ENCODE measurements around the gene CNTRL. TPM values are rescaled to one million over a fixed set of nuclear protein-coding genes. Genes with fewer than 3 reads are reported as not detected.
"Not testable (repeated sequence)": the region's sequence is repeated elsewhere in the genome, so short reads cannot be mapped to it uniquely, and the experiment has no call there.

CNTRL gene, protein sequence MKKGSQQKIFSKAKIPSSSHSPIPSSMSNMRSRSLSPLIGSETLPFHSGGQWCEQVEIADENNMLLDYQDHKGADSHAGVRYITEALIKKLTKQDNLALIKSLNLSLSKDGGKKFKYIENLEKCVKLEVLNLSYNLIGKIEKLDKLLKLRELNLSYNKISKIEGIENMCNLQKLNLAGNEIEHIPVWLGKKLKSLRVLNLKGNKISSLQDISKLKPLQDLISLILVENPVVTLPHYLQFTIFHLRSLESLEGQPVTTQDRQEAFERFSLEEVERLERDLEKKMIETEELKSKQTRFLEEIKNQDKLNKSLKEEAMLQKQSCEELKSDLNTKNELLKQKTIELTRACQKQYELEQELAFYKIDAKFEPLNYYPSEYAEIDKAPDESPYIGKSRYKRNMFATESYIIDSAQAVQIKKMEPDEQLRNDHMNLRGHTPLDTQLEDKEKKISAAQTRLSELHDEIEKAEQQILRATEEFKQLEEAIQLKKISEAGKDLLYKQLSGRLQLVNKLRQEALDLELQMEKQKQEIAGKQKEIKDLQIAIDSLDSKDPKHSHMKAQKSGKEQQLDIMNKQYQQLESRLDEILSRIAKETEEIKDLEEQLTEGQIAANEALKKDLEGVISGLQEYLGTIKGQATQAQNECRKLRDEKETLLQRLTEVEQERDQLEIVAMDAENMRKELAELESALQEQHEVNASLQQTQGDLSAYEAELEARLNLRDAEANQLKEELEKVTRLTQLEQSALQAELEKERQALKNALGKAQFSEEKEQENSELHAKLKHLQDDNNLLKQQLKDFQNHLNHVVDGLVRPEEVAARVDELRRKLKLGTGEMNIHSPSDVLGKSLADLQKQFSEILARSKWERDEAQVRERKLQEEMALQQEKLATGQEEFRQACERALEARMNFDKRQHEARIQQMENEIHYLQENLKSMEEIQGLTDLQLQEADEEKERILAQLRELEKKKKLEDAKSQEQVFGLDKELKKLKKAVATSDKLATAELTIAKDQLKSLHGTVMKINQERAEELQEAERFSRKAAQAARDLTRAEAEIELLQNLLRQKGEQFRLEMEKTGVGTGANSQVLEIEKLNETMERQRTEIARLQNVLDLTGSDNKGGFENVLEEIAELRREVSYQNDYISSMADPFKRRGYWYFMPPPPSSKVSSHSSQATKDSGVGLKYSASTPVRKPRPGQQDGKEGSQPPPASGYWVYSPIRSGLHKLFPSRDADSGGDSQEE (N-terminal part only)
- 11.2 and 11.5 TPM in 2 replicates for total RNA-seq (2022)
- Bru-seq, nascent RNA = percentile 63 among the genes with signal in this experiment
- percentile 54 among the genes with signal in this experiment for BruChase-seq, experiment 1, labeled RNA remaining after a 6-hour chase
- percentile 55 among the genes with signal in this experiment for BruChase-seq, experiment 2, labeled RNA remaining after a 2-hour chase
- long read RNA-seq, partial matches to known transcripts = 1 of 2 reads
- long read RNA-seq, other reads (novel, unspliced or antisense) = 1 of 2 reads

DNA sequence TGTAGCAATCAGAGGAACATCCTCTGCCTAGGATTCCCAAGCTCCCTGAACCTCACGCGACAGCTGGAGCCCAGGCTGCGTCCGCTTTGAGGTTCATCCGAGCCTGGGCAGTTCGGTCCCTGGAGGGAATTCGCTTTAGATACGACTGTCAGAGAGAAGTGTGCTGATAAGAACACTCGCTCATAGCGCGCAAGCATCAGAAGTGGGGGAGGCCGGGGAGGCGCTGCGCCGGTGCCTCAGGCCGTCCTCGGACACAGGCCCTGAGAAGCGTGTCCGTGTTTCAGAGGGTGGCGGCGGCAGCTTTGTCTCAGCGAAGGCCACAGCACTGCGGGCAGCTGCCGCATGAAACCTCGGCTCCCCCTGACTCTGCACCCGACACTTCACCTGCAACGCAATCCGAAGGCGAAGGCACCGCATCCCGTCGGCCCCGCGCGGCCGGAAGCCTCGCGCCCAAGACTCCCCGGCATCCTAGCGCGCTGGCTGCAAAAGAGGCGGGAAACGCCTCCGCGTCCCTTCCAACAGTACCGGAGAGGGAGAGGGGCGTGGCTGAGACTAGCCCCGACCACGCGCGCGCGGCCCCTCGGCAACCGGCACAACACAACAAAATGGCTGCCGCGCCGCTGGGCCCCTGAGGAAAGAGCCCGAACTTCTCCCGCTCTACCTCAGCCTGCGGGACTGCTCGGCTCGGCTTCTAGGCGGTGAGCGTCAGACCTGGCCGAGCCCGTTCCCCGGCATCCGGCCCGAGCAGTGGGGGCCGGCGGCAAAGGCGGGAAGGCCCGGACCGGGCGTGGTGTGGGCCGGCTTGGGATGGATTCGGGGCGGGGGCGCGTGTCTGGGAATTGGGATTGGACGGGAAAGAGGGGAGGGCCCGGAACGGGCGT is at the start of gene CNTRL:
CNTRL (plus strand) TSS at position 586 of the 881 bp plus-strand sequence. CDS start 13,372 bp downstream, outside the sequence.
- DNase-seq = peak; percentile 82

DNA sequence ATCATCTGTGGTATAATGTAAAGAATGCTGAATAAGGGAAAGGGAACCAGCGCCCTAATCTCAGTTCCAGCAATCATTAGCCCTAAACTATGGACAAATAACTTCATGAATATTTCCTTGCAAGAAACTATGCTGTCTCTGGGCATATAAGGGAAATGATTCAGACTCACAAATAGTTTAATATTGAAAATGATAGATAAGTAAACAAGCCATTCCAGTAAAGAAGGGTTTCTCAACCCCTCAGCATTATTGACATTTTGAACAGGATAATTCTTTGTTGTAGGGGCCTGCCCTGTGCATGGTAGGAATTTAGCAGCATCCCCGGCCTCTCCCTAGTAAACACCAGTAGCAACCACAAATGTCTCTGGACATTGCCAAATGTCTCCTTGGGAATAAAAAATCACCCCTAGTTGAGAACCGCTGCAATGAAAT is 48.5 kb upstream of the CNTRL start:
- peak overlapping the region; percentile 88 for H3K27ac Mint-ChIP-seq (ENCODE audit: unreplicated experiment)
- no TSS peak for BruUV-seq (replicated peaks)
- peak; percentile 52 for DNase-seq
- H3K4me3 Mint-ChIP-seq (ENCODE audit: low read depth, unreplicated experiment) = peak overlapping the region; percentile 47
- peaks cover 4% of the 10 kb centered on the region for H3K36me3 Mint-ChIP-seq (ENCODE audit: insufficient read depth, unreplicated experiment)
- CTCF ChIA-PET = no interaction called here
- H3K9me3 Mint-ChIP-seq (ENCODE audit: low read depth, unreplicated experiment) = no peaks in the 10 kb centered on the region
- TF ChIP-seq, protein P1, sequence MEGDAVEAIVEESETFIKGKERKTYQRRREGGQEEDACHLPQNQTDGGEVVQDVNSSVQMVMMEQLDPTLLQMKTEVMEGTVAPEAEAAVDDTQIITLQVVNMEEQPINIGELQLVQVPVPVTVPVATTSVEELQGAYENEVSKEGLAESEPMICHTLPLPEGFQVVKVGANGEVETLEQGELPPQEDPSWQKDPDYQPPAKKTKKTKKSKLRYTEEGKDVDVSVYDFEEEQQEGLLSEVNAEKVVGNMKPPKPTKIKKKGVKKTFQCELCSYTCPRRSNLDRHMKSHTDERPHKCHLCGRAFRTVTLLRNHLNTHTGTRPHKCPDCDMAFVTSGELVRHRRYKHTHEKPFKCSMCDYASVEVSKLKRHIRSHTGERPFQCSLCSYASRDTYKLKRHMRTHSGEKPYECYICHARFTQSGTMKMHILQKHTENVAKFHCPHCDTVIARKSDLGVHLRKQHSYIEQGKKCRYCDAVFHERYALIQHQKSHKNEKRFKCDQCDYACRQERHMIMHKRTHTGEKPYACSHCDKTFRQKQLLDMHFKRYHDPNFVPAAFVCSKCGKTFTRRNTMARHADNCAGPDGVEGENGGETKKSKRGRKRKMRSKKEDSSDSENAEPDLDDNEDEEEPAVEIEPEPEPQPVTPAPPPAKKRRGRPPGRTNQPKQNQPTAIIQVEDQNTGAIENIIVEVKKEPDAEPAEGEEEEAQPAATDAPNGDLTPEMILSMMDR (IDR thresholded peaks at IDR 0.05; ENCODE audit: unreplicated experiment) = no peak
- intact Hi-C loops (cut with micrococcal nuclease; ENCODE audit: unreplicated experiment) = loop anchor here (2.0 kb wide), 1 partner anchor 29 kb away; no protein-coding TSS in a partner anchor
- H3K27me3 Mint-ChIP-seq (ENCODE audit: unreplicated experiment) = no peaks in the 10 kb centered on the region
- peaks cover 32% of the 10 kb centered on the region for H3K4me1 Mint-ChIP-seq (ENCODE audit: low read depth, unreplicated experiment)

More for the DNA sequence above, at the start of gene CNTRL:
- H3K36me3 Mint-ChIP-seq (ENCODE audit: insufficient read depth, unreplicated experiment) = peaks cover 19% of the 10 kb centered on the region
- H3K27ac Mint-ChIP-seq (ENCODE audit: unreplicated experiment) = peak within 1 kb of the TSS; percentile 68
- no peaks in the 10 kb centered on the region for H3K9me3 Mint-ChIP-seq (ENCODE audit: low read depth, unreplicated experiment)
- TF ChIP-seq, protein P1 (IDR thresholded peaks at IDR 0.05; ENCODE audit: unreplicated experiment) = no peak
- H3K4me3 Mint-ChIP-seq (ENCODE audit: low read depth, unreplicated experiment) = peak within 1 kb of the TSS; percentile 88
- CTCF ChIA-PET = interaction anchor here (1.5 kb wide), 1 partner anchor 93 kb away, joined by 4 read pairs; no protein-coding TSS in a partner anchor
- H3K4me1 Mint-ChIP-seq (ENCODE audit: low read depth, unreplicated experiment) = peaks cover 24% of the 10 kb centered on the region
- BruUV-seq (replicated peaks) = TSS peak; percentile 80
- intact Hi-C loops (cut with micrococcal nuclease; ENCODE audit: unreplicated experiment) = no loop called here
- no peaks in the 10 kb centered on the region for H3K27me3 Mint-ChIP-seq (ENCODE audit: unreplicated experiment)

DNA sequence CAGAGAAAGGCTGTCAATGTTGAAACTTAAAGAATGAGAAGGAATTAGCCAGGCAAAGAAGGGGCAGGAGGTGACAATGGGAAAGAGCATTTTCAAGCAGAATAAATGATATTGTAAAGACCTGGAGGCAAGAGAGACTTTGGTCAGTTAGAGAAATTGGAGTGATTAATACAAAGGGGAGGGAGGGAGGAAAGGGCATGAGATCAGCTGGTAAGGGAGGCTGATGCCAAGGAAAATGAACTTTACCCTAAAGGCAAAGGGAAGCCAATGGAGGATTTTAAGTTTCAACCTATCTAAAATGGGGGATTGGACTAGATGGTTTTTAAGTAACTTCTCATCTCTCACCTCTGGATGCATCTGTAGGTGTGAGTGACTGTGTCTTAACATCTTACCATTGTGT is 48.0 kb upstream of the CNTRL start:
- BruUV-seq (replicated peaks) = no TSS peak
- TF ChIP-seq, protein P1 (IDR thresholded peaks at IDR 0.05; ENCODE audit: unreplicated experiment) = no peak
- no peak for DNase-seq
- H3K36me3 Mint-ChIP-seq (ENCODE audit: insufficient read depth, unreplicated experiment) = peaks cover 4% of the 10 kb centered on the region
- peaks cover 32% of the 10 kb centered on the region for H3K4me1 Mint-ChIP-seq (ENCODE audit: low read depth, unreplicated experiment)
- intact Hi-C loops (cut with micrococcal nuclease; ENCODE audit: unreplicated experiment) = loop anchor here (2.0 kb wide), 1 partner anchor 28 kb away; no protein-coding TSS in a partner anchor
- no peaks in the 10 kb centered on the region for H3K27me3 Mint-ChIP-seq (ENCODE audit: unreplicated experiment)
- H3K9me3 Mint-ChIP-seq (ENCODE audit: low read depth, unreplicated experiment) = no peaks in the 10 kb centered on the region
- CTCF ChIA-PET = no interaction called here
- H3K27ac Mint-ChIP-seq (ENCODE audit: unreplicated experiment) = peak overlapping the region; percentile 88
- peak overlapping the region; percentile 47 for H3K4me3 Mint-ChIP-seq (ENCODE audit: low read depth, unreplicated experiment)

DNA sequence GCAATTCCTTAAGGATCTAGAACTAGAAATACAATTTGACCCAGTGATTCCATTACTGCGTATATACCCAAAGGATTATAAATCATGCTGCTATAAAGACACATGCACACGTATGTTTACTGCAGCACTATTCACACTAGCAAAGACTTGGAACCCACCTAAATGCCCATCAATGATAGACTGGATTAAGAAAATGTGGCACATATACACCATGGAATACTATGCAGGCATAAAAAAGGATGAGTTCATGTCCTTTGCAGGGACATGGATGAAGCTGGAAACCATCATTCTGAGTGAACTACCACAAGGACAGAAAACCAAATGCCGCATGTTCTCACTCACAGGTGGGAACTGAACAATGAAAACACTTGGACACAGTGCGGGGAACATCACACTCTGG is 46.5 kb upstream of the CNTRL start:
- intact Hi-C loops (cut with micrococcal nuclease; ENCODE audit: unreplicated experiment); DNase-seq; H3K9me3 Mint-ChIP-seq (ENCODE audit: low read depth, unreplicated experiment); H3K36me3 Mint-ChIP-seq (ENCODE audit: insufficient read depth, unreplicated experiment); H3K4me3 Mint-ChIP-seq (ENCODE audit: low read depth, unreplicated experiment); BruUV-seq (replicated peaks); H3K27ac Mint-ChIP-seq (ENCODE audit: unreplicated experiment); CTCF ChIA-PET; H3K27me3 Mint-ChIP-seq (ENCODE audit: unreplicated experiment): not testable (repeated sequence)
- H3K4me1 Mint-ChIP-seq (ENCODE audit: low read depth, unreplicated experiment) = peaks cover 32% of the 10 kb centered on the region

Measured in Calu3 (cell line).